Gastrocnemius medialis (tissue), 4 donors: ENCODE results near the gene EDC3. TPM values are rescaled to one million over a fixed set of nuclear protein-coding genes. Genes with fewer than 3 reads are reported as not detected.

Experiments used
- ATAC-seq, 2 donors: fragments of 150-250 bp; one replicate each; pipeline ENCODE4 v1.9.1; 2016
- DNase-seq, 2 donors: peaks; one replicate each; pipeline ENCODE4 v3.0.0-alpha.2; 2019
- H3K27ac ChIP-seq, 4 donors: fragments of 200-600 bp; sonication (generic); 1 replicate in 1 of 4; 2 replicates in 3 of 4; pipeline ENCODE4 v1.5.1; 2016 to 2018; ENCODE audit warnings: mild to moderate bottlenecking in 2 of 4, moderate library complexity in 1 of 4
- H3K27me3 ChIP-seq, 3 donors: fragments of 200-600 bp; sonication (generic) in 2 of 3; 1 replicate in 1 of 3; 2 replicates in 2 of 3; pipeline versions ENCODE4 v1.5.1 to v1.6.0; 2016 to 2019; ENCODE audit warnings: mild to moderate bottlenecking in 1 of 3, moderate library complexity in 1 of 3
- H3K36me3 ChIP-seq, 2 donors: fragments of 200-600 bp; sonication (generic) in 1 of 2; one replicate each; pipeline ENCODE4 v1.5.1; 2017 to 2018
- H3K4me1 ChIP-seq, 2 donors: fragments of 200-600 bp; sonication (generic) in 1 of 2; one replicate each; pipeline ENCODE4 v1.5.1; 2016 to 2017; ENCODE audit warnings: mild to moderate bottlenecking in 2 of 2
- H3K4me3 ChIP-seq, 4 donors: fragments of 200-600 bp; sonication (generic) in 3 of 4; 1 replicate in 1 of 4; 2 replicates in 3 of 4; pipeline ENCODE4 v1.5.1; 2016 to 2019; ENCODE audit warnings: mild to moderate bottlenecking in 2 of 4
- H3K9me3 ChIP-seq, 3 donors: fragments of 200-600 bp; sonication (generic) in 2 of 3; 1 replicate in 1 of 3; 2 replicates in 2 of 3; pipeline ENCODE4 v1.5.1; 2016 to 2019
- CTCF ChIP-seq, 5 experiments: fragments of 450-650 bp in 3 of 5; fragments of 200-600 bp in 2 of 5; sonication (generic) in 2 of 5; IDR thresholded peaks in 4 of 5; conservative IDR thresholded peaks in 1 of 5; 1 replicate in 4 of 5; 2 replicates in 1 of 5; pipeline ENCODE4 v1.5.1; 2016 to 2019; ENCODE audit warnings: antibody characterized with exemption in 5 of 5, mild to moderate bottlenecking in 3 of 5, moderate library complexity in 3 of 5
- POLR2A ChIP-seq, 2 donors: fragments of 450-650 bp; IDR thresholded peaks; one replicate each; pipeline ENCODE4 v1.6.1; 2017; ENCODE audit warnings: antibody characterized with exemption in 2 of 2, mild to moderate bottlenecking in 2 of 2, moderate library complexity in 2 of 2
- in situ Hi-C, 4 donors: fragments of 200-750 bp; cut with MboI; loops; one replicate each; pipeline versions ENCODE4 v1.15.0 to v1.8.0; 2017; ENCODE audit warnings: low sequenced_read_pairs in 4 of 4
- intact Hi-C: fragments of 100-400 bp; cut with DNase I; formaldehyde crosslinking; loops from one replicate; pipeline ENCODE4 v1.15.1; 2023; ENCODE audit warnings: low total_unique reads
- total RNA-seq, 4 donors: library from RNA; depleted of rRNA; stranded (reverse); fragments of >200 nt; gene quantifications; one replicate each; pipeline versions ENCODE4 v1.1.0 to v1.2.3, GENCODE V29; 2016

Gene EDC3
- total RNA-seq, 4 donors from 2014 or later = 7.9 to 19.4 (median 11.6) TPM

GRCh38 chr15:74723187-74723586, 27.4 kb upstream of the EDC3 start:
- in situ Hi-C loops = no loop called here
- no peak for DNase-seq
- intact Hi-C loops = no loop called here
- Histone ChIP-seq H3K4me3 (no peak overlapping the region), H3K4me1 (peaks cover 13 to 25% of the 10 kb centered on the region in 2 donors), H3K27ac (peak overlapping the region in 1 of 4 donors; percentile 31), H3K27me3 (peaks cover 0 to 5% (median 0%) of the 10 kb centered on the region in 3 donors), H3K36me3 (no peaks in the 10 kb centered on the region), H3K9me3 (no peaks in the 10 kb centered on the region)
- TF ChIP-seq POLR2A (IDR thresholded peaks at IDR 0.05) = no peak
- TF ChIP-seq CTCF (IDR thresholded peaks at IDR 0.05 in 4 of 5, conservative IDR thresholded peaks at IDR 0.05 in 1 of 5) = no peak
- ATAC-seq = no peak

- no peak for TF ChIP-seq POLR2A (IDR thresholded peaks at IDR 0.05)
- TF ChIP-seq CTCF (IDR thresholded peaks at IDR 0.05 in 4 of 5, conservative IDR thresholded peaks at IDR 0.05 in 1 of 5) = no peak
- ATAC-seq (no peak), DNase-seq (no peak)
- peaks cover 10 to 21% of the 10 kb centered on the region in 2 donors for H3K4me1 ChIP-seq
- H3K4me3 ChIP-seq = no peak overlapping the region
- in situ Hi-C loops = no loop called here
- intact Hi-C loops = no loop called here
- H3K27me3 ChIP-seq = peaks cover 0 to 5% (median 0%) of the 10 kb centered on the region in 3 donors
- peak overlapping the region in 1 of 4 donors; percentile 31 for H3K27ac ChIP-seq
- H3K36me3 ChIP-seq = no peaks in the 10 kb centered on the region
- H3K9me3 ChIP-seq = no peaks in the 10 kb centered on the region
These were observed 26.8 kb upstream of the EDC3 start for GRCh38 chr15:74722591-74722990.

GRCh38 chr15:74716651-74717050, 20.8 kb upstream of the EDC3 start:
- Histone ChIP-seq H3K27ac (no peak overlapping the region), H3K36me3 (no peaks in the 10 kb centered on the region), H3K4me3 (no peak overlapping the region), H3K4me1 (no peaks in the 10 kb centered on the region), H3K27me3 (no peaks in the 10 kb centered on the region), H3K9me3 (no peaks in the 10 kb centered on the region)
- TF ChIP-seq CTCF (IDR thresholded peaks at IDR 0.05 in 4 of 5, conservative IDR thresholded peaks at IDR 0.05 in 1 of 5) (no peak), POLR2A (IDR thresholded peaks at IDR 0.05) (no peak)
- in situ Hi-C loops = no loop called here
- intact Hi-C loops = no loop called here
- ATAC-seq (no peak), DNase-seq (no peak)

- Histone ChIP-seq H3K4me1 (no peaks in the 10 kb centered on the region), H3K4me3 (no peak overlapping the region), H3K27ac (no peak overlapping the region), H3K36me3 (no peaks in the 10 kb centered on the region), H3K27me3 (no peaks in the 10 kb centered on the region), H3K9me3 (no peaks in the 10 kb centered on the region)
- TF ChIP-seq CTCF (IDR thresholded peaks at IDR 0.05 in 4 of 5, conservative IDR thresholded peaks at IDR 0.05 in 1 of 5) (no peak), POLR2A (IDR thresholded peaks at IDR 0.05) (no peak)
- DNase-seq (no peak), ATAC-seq (no peak)
- in situ Hi-C loops = no loop called here
- intact Hi-C loops = no loop called here
These were observed 16.5 kb upstream of the EDC3 start for GRCh38 chr15:74712311-74712710.
